GM18498 (cell line): ENCODE measurements around the gene TOMT.

Experiments
- ATAC-seq: cut with Tn5 transposase; IDR thresholded peaks from one replicate; pipeline ENCODE4 v1.9.1; 2021; ENCODE audit warnings: mild to moderate bottlenecking, moderate library complexity; ENCODE audit not compliant: unreplicated experiment

TOMT gene

DNA sequence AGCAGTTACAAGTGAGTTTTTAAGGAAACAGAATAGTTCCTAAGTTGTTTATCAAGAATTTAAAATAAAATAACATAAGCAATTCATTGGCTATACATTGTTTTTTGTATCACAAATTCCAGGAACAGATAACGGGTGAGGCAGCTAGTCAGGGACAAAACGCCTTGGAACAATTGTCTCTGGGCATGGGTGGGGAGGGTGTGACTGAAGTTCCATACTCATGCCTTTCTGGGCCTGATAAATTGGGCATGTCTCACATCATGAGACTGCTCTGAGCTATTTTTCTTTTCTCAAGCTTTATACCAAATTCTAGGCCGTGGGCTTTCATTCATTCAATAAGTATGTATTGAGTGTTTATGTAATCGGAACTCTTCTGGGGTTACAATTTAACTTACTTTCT, 51.4 kb downstream of the TOMT start:
- no peak for ATAC-seq
